NOMO-1 treated with DMSO at 0.1 percent for 48 hours (cell line): ENCODE results near the gene GCFC2.
"Not testable (repeated sequence)": the region's sequence is repeated elsewhere in the genome, so short reads cannot be mapped to it uniquely, and the experiment has no call there.

Experiments used
- DNase-seq: peaks from one replicate; lab custom pipeline; 2025; ENCODE audit not compliant: unreplicated experiment; lab: John Stamatoyannopoulos, UW

The GCFC2 gene

DNA sequence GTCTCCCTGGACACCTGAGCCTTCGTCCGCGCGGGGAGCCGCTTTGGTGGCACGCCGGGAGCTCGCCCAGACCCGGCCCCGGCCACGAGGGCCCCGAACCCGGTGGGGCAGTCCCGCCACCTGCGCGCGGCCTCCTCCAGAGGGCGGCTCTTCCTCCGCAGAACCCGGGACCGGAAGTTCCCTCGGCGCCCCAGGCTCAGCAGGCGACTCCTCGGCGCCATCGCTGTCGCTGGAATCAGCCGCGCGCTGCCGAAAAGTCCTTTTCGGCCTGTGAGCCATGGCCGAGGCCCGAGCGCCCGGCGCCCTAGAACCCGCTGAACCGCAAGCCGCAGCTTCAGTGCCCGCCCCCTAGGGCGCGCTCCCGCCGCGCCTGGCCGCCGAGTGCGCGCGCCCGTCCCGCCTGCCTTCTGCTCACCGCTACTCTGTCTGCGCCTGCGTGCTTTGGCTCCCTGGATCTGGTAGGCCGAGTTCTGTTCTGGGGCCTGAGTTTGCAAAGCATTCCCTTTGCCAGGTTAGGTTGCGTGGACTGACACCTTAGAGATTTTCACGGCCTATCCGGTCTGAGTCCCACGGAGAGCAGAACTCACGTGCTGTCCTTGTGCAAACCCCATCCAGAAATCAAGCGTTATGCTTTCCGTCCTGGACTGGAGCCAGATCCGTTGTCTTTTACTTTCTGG is at the start of gene GCFC2:
Gene GCFC2, minus strand, starts transcription at position 339 of the 677 bp plus-strand sequence. Its CDS starts 60 bp downstream, at position 279.
- peak; percentile 85 for DNase-seq

DNA sequence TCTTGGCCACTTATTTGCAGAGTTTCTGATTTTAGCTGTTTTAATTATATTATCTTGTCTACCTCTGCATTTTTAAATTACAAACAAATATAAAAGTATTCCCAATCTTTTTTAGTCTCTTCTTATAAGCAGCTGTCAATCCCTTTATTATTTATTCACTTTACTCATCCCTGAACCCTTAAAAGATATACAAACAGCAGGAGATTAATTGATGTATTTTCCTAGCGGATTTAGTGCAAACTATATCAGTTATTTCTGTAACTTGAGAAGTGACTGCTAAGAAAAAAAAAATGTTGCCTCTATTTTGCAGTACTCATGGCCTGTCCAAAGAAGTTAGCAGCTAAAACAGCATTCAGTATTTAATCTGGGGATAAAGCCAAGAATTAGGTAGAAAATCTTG is 42.1 kb upstream of the GCFC2 start:
- no peak for DNase-seq

DNA sequence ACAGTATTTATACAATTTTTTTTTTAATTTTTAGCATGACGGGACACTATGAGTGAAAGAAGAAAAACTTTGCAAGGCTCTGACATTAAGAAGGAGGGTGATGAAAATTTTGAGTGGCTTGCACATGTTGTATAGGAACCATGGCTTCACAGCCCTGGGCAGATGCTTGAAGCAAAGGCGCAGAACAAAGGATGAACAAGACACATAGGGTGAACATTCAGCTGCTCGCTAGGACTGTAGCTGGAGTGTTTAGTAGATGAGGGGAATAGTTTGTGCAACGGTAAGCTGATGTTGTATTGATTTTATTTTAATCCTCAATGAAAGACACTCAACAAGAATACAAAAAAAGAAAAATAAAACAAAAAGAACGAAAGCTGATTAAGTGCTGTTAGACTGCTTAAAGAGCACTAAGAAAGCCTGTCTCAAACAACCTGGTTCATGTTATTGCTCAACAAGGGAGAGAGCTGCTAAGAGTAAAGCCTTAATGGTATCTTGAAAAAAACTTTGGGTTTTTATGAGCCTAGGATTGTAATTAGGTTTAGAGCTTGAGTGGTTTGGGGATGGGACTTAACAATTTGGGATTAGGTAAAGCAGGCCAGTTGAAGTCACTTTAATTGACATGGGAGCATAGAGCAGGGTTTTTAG is 41.2 kb upstream of the GCFC2 start:
- no peak for DNase-seq

DNA sequence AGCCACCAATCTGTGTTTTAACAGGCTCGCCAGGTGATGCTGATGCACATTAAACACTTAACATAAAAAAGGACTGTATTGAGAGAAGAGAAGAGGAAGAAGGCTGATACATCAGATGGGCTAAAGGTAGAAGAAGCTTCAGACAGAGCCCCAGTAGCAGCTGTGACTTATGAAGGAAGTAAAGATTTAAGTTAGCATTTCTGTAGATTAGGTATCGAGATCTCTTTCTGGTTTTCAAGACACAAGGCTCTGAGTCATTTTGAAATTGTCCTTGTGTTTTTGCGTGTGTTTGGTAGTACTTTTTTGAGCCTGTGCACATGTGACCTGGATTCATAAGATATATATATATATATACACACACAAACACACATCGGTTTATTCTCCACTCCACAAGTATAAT is 40.6 kb upstream of the GCFC2 start:
- DNase-seq: no peak

DNA sequence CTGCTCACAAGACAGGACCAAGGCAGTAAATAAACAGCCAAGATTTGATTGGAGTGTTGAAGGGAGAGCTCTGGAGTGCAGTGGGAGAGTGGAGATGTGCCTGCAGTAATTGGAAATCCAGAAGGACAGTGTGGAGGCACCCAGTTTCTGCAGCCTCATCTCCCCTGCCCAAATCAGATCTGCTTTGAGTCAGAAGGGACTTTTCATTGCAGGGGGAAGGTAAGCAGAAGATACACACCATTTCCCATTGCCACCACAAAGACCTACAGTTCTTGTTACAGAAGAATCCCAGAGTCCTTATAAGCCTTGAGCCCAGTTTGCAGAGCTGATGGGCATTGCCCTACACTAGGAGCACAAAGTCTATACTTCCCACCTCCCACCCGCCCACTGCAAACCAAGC is 27.2 kb upstream of the GCFC2 start:
- no peak for DNase-seq

DNA sequence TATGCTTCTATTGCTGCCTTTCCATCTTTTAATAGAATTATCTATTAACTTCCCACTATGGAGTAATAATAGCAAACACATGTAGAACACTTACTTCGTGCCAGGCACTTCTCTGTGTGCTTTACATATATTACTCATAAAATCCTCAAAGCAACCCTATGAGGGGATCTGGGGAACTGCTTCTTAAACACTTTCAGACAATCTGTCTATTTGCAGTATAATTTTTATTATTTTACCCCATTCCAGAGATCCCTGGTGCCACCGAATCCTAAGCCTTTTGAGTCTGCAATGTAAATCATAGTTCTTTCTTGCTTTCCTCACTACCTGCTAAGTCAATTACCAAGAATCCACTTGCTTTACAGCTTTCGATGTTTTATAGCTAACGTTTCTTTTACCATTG is 25.6 kb upstream of the GCFC2 start:
- no peak for DNase-seq

DNA sequence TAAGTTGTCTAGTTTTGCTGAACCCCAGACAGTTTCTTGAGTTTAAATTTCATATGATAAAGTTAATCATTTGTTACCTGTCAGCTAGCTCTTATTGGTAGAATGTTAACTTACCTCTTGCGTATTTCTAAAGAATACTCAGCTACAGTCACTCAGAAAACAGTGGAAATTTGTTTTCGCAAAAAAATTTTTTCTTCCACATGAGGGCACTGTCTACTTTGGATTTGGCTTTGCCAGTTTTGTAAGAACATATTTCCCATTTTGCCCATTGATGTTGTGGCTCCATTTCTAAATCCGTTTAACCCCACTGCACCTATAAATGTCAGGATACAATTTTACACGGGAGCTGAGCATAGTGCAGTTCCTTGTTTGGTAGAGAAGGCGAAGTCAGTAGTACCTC is 19.1 kb upstream of the GCFC2 start:
- peak; percentile 0 for DNase-seq

DNA sequence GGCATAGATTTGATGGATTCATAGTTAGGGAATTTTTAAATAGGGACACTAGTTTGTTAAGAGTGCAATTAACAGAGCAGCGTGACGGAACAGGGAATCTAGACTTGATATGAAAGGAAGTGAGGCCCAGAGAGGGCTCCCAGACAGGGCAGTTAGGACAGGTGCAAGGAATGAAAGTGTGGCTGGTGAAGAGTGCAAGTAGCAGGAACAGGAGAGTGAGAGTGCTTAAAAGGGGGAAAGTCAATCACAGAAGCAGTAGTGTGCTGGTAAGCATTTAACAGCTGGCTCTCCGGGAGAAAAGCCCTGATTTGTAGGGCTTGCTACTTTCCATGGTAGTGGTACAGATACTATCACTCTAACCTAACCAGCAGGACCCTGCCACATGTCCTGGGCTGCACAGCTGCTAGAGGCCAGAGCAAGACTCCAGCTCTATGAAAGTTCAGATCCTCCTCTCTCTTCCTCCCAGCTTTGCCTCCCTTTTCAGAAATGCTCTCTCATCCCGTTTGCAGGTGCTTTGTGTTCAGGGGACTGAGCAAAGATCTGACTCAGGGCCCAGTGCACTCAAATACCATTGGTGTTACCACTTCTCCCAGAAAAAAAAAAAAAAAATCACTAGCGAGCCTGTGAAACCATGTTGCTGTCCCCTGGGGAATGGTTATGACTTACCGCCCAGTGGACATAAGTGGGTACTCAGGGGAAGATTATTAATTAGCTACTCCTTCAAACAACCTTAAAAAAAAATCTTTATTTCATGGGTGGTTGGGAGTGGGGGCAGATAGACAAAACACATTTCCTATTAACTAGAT is 18.1 kb upstream of the GCFC2 start:
- no peak for DNase-seq

DNA sequence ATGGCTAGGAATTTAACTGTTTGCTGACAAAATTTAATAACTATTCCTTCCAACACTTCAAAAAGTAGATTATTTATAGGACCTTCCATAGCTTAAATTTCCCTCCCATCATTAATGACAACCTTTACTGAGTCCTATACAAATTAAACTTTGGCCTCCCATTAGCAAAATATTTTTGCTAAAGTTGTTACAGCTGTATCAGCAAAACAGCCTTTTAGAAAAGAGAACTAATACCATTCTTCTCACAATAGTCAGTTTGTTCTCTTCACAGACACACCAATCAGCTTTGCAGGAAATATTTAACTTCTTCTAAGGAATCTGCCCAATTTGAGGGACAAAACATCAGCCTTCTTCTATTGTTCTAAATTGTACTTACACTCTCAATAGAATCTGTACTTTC is 12.0 kb upstream of the GCFC2 start:
- no peak for DNase-seq

DNA sequence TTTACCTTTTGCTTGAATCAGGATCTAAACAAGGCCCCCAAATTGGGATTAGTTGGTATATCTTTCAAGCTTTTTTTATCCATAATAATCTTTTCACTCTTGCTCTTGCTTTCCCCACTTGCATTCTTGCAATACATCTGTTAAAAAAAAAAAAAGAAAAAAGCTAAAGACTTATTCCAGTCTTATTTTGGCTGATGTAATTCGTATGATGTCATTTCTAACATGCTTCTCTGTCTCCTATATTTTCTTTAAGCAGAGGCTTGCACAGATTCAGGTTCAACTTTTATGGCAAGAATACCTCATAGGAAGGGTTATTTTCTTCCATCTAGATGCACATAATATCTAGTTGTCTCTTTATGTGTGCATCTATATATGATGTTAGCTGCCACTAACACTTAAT is 9.8 kb upstream of the GCFC2 start:
- no peak for DNase-seq

DNA sequence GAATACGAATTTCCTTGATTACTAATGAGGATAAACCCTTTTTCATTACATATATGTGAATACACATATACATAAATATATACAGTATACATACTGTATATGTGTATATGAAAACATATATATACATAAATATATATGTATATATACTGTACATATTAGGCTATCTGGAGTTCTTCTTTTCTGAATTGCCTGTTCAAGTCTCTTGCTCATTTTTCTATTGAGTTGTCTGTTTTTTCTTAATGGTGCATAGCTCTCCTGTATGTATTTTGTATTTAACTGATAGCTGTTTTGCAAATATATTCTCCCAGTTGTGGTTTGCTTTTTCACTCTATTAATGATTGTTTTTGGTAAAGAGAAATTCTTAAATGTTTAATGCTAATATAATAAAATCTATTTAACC is 8.9 kb upstream of the GCFC2 start:
- no peak for DNase-seq

DNA sequence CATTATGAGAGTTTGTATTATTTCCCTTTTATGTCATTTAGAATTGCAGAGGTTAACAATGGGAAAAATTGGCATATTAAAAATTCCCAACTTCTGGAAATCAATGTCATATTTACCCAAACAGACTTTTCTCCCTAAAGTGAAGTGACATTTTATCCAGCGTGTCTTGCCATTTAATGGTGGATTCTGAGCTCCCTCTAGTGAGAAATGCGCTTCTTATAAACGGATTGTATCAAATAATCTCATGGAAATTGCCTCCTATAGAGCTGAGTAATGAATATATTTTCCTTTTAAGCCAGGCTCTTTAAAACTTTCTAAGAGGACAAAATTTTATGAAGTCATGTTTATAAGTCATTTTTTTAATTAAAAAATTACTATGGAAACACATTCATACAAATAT is 5.7 kb upstream of the GCFC2 start:
- no peak for DNase-seq

DNA sequence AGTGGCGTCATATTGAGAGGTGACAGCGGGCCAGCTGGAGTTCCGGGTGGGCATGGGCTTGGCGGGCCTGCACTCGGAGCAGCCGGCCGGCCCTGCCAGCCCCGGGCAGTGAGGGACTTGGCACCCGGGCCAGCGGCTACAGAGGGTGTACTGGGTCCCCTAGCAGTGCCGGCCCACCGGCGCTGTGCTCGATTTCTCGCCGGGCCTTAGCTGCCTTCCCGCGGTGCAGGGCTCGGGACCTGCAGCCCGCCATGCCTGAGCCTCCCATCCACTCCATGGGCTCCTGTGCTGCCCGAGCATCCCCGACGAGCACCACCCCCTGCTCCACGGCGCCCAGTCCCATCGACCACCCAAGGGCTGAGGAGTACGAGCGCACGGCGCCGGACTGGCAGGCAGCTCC is 875 bp upstream of the GCFC2 start:
- not testable (repeated sequence) for DNase-seq

DNA sequence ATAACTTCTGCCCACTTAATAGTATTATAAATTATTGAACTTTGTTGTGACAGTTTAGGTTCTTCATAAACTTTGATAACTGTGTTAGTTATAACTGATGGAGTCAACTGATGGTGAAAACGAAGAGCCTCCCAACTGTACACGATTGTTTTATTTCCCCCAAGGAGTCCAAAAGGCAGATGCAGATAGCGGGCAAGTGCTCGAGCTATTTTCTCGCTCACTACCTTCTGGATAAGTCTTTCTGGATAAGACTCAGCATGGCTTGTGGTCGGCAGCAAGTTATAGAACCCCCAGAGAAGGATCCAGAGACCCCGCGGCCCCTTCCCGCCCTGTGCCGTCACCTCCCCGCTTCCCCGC is 517 bp downstream of the GCFC2 start:
- peak; percentile 43 for DNase-seq

DNA sequence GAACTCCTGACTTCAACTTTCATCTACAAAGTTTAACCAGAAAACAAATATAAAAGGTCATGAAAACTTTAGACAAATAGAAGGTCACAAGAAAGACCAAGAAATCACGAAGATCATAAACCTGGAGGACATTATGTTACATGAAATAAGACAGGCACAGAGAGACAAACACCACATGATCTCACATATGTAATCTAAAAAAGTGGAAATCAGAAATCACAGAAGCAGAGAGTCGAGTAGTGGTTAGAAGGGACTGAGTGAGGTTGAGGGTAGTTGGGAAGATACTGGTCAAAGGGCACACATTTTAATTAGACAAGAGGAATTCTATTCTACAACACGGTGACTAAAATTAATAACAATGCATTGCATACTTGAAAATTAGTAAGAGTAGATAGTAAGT is 1.4 kb downstream of the GCFC2 start:
- no peak for DNase-seq

DNA sequence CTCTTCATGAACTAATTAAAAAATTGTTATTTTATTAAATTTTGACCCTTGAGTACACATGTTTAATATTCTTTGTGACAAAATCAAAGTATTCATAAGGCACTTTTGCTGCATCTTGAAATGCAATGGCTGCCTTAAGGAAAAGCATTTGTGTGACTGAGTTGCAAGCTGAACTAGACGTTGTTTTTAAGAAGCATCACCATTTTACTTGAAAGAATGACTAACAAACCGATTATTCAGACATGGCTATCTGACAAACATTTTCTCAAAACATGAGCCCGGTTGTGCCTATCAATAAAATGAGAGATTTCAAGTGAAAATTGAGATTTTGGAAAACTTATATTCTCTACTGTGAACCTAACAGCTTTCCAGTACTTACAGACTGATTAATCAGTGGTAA is 2.8 kb downstream of the GCFC2 start:
- no peak for DNase-seq

DNA sequence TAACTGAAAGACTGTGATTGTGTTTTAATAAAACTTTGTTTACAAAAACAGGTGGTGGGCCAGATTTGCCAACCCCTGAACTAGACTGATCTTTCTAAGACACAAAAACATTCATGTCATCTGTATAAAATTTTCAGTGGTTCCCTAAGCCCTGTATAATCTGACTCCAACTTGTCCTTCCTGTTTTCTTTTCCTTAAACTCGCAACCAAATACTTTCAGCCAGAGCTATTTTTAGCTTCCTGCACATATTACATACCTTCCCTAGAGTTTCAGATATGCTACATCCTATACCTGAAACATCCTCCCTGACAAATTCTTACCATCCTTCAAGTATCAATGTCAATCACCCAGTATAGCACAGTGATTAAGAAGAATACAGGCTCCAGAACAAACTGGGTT is 4.8 kb downstream of the GCFC2 start:
- DNase-seq: no peak

DNA sequence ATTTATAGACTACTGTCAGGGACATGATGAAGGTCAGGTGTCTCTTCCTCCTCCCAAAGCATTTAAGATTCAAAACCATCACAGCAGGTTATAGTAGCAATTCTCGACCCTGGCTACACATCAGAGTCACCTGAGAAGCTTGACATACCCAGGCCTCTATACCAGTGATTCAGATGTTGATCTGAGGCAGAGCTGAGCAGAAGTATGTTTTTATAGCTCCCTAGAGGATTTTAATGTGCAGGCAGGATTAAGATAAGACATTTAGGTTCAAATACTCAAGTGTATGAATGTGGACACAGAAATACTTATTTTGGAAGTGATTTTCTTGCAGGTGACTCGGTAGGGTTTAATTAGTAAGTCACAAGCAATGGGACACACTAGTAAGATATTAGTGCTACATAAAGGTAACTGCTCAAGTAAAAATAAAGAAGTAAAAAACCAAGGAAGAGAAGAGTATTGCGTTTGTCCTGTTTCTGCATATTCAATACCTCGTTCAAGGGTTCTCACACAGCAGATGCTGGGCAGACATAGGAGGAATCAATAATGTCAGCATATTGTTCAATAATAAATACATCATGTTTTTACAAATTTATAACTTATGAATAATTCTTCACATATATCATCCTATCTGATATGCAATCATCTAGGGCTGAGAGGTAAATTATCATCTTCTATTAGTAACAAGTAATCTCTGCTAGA is 7.0 kb downstream of the GCFC2 start:
- DNase-seq: no peak

DNA sequence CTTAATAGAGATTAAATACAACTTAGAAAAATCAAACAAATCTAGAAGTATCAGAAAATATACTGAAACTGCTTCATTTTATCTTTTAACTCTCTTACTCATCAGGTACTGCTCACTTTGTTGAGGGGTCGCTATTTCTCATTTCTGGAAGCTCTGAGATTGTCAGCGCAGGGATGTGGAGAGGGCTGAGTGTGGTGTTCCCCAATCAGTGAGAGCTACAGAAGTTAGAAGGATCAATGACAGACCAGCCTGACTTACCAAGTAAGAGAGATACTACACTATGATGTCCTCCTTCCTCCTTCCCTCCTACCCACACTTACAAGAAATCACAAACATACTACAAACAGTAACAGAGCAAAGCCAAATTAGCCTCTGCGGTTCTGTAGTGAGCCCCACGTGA is 8.1 kb downstream of the GCFC2 start:
- no peak for DNase-seq

DNA sequence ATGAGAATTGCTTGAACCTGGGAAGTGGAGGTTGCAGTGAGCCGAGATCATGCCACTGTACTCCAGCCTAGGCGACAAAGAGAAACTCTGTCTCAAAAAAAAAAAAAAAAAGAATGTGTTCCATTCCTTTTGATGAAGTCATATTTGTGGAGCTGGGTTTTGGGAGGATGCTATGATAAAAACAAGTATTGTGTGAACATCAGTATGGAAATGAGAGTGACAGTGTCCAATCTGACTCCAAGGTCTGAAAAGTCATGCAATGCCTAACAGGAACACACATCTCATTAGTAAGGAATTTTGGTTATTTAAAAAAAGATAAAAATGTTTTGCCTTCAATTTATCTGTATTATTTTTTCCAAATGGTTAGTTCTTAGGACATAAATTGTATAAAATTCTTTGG is 11.8 kb downstream of the GCFC2 start:
- no peak for DNase-seq

DNA sequence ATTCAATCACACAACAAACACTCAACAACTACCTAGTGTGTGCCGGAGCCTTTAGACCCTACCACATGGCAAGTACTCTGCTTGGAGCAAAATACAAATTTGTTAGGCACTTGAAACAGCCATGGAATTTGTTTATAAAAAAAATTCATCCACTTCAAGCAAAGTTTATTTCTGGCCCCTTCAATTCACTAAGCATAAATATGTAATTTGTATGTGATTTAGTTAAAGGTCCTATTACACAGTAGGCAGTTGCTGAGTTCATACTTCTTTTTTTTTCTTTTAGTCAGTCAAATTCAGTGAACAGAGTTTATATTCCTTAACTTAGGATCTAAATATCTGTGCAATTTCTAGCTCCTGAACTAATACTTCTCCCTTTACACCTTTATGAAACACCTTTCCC is 22.5 kb downstream of the GCFC2 start:
- no peak for DNase-seq

DNA sequence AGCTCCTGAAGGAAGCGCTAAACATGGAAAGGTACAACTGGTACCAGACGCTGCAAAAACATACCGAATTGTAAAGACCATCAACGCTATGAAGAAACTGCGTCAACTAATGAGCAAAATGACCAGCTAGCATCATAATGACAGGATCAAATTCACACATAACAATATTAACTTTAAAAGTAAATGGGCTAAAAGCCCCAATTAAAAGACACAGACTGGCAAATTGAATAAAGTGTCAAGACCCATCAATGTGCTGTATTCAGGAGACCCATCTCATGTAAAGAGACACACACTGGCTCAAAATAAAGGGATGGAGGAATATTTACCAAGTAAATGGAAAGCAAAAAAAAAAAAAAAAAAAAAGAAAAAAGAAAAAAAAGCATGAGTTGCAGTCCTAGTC is 27.3 kb downstream of the GCFC2 start:
- not testable (repeated sequence) for DNase-seq
